ENCODE results near the gene CD99. TPM values are rescaled to one million over a fixed set of nuclear protein-coding genes. Genes with fewer than 3 reads are reported as not detected.

The CD99 gene
- total RNA-seq, 2 experiments from 2014 or later, result 259 to 286 TPM

DNA sequence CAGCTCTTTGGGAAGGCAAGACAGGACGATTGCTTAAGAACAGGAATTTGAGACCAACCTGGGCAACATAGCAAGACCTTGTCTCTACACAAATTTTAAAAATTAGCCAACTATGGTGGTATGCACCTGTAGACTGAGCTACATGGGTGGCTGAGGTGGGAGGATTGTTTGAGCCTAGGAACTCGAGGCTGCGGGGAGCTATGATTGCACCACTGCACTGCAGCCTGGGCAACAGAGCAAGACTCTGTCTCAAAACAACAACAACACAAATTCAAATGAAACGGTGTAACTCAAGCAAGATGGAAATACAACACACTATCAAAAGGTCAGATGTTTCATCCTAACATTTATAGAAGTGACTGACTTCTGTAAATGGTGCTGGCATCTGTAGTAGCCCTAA is 97.9 kb downstream of the CD99 start:
- Mint-ChIP-seq H3K4me3 (no peak overlapping the region), H3K27me3 (no peaks in the 10 kb centered on the region), H3K4me1 (no peaks in the 10 kb centered on the region), H3K36me3 (no peaks in the 10 kb centered on the region), H3K27ac (no peak overlapping the region), H3K9me3 (ENCODE audit: low read depth) (no peaks in the 10 kb centered on the region)
- ATAC-seq (no peak), DNase-seq (no peak)
- CTCF ChIA-PET, result no interaction called here

GRCh38 chrX:2789569-2789968 is 98.5 kb downstream of the CD99 start:
- CTCF ChIA-PET, result no interaction called here

More at GRCh38 chrX:2789569-2789968, 98.5 kb downstream of the CD99 start:
- ATAC-seq, result no peak
- H3K27ac Mint-ChIP-seq, result no peak overlapping the region
- no peaks in the 10 kb centered on the region for H3K9me3 Mint-ChIP-seq (ENCODE audit: low read depth)
- no peak for DNase-seq
- H3K4me3 Mint-ChIP-seq, result no peak overlapping the region
- no peaks in the 10 kb centered on the region for H3K36me3 Mint-ChIP-seq
- no peaks in the 10 kb centered on the region for H3K4me1 Mint-ChIP-seq
- no peaks in the 10 kb centered on the region for H3K27me3 Mint-ChIP-seq

Other genes with a start within 250 kb of the CD99 start
- 10 to 100 TPM; 21.1 to 22.5 TPM for gene DHRSX, start 190.3 kb upstream of the CD99 start, total RNA-seq
- 10 to 100 TPM; 31.7 to 34.9 TPM for gene ZBED1, start 190.3 kb upstream of the CD99 start, total RNA-seq
- gene XG, start 60.7 kb downstream of the CD99 start, total RNA-seq, result not detected
- not detected for gene GYG2, start 137.6 kb downstream of the CD99 start, total RNA-seq
- 1 to 10 TPM; 1.3 to 2.1 TPM for gene ARSD, start 238.0 kb downstream of the CD99 start, total RNA-seq

Data from activated CD8-positive, alpha-beta memory T cell treated with anti-CD3 and anti-CD28 coated beads, Interleukin-2, amount 10 ng/mL, durations not matched to agents 7 days and 5 days (primary cell).